HepG2 (cell line): ENCODE data around the gene CHST3. TPM values are rescaled to one million over a fixed set of nuclear protein-coding genes. Genes with fewer than 3 reads are reported as not detected.

Source experiments
- ATAC-seq: fragments of 200-7000 bp; cut with Tn5 transposase; 3 replicates; pipeline ENCODE4 v1.9.1; 2020; ENCODE audit warnings: mild to moderate bottlenecking, moderate library complexity
- BruUV-seq: library from RNA; stranded (reverse); fragments of 400-500 nt; replicated peaks from 2 replicates; lab custom pipeline; 2021; lab: Mats Ljungman, UMichigan
- CTCF ChIA-PET: fragments of 300-600 bp; formaldehyde crosslinking; extraction: SDS; loops from one replicate; lab custom pipeline; 2021; ENCODE audit warnings: low total read pairs, inconsistent platforms, low intra/inter-chr PET ratio; lab: Yijun Ruan, JAX
- POLR2A ChIA-PET: fragments of 350-600 bp; sonication (Branson Sonifier 250); formaldehyde crosslinking; loops from one replicate; lab custom pipeline; 2020; ENCODE audit warnings: antibody characterized with exemption, inconsistent platforms; lab: Yijun Ruan, JAX
- DNase-seq: peaks from one replicate; pipeline ENCODE4 v3.0.0-alpha.2; 2015; ENCODE audit warnings: low spot score
- FAIRE-seq: peaks from 3 replicates; lab custom pipeline; 2011; peaks lifted over from hg19 to GRCh38; lab: Jason Lieb, UNC
- H2AFZ ChIP-seq: one replicate; pipeline ENCODE4 v1.6.1; 2011; ENCODE audit warnings: low read length, inconsistent platforms
- H3K27ac ChIP-seq: fragments of 300-600 bp; 3 replicates; pipeline ENCODE4 v1.8.0; 2011; ENCODE audit warnings: mixed run types, mild to moderate bottlenecking, mixed read lengths, low read length, inconsistent platforms; ENCODE audit not compliant: insufficient read depth; ENCODE audit errors: extremely low read length
- H3K27me3 ChIP-seq, 2 experiments: fragments of 200-600 bp in 1 of 2; 2 replicates in 1 of 2; 3 replicates in 1 of 2; pipeline versions ENCODE4 v1.6.0 to v1.8.0; 2011; ENCODE audit warnings: low read length in 2 of 2, mild to moderate bottlenecking in 2 of 2, moderate library complexity in 2 of 2, inconsistent platforms in 1 of 2; ENCODE audit not compliant: insufficient read depth in 2 of 2, control insufficient read depth in 1 of 2
- H3K36me3 ChIP-seq, 2 experiments: fragments of 200-600 bp in 1 of 2; replicated peaks in 1 of 2; 2 replicates in 1 of 2; 3 replicates in 1 of 2; pipeline versions ENCODE4 v1.5.1 to v1.8.0; 2011; ENCODE audit warnings: low read length in 2 of 2, inconsistent platforms in 1 of 2; ENCODE audit not compliant: insufficient read depth in 2 of 2, control insufficient read depth in 1 of 2
- H3K4me1 ChIP-seq: 2 replicates; pipeline ENCODE4 v1.5.1; 2012; ENCODE audit warnings: low read length, inconsistent platforms; ENCODE audit not compliant: insufficient read depth
- H3K4me2 ChIP-seq: 2 replicates; pipeline ENCODE4 v1.6.0; 2011; ENCODE audit warnings: low read depth, low read length, inconsistent platforms
- H3K4me3 ChIP-seq, 3 experiments: fragments of 200-600 bp in 1 of 3; sonication (generic), shearing (Covaris generic) in 1 of 3; replicated peaks in 1 of 3; 2 replicates each; pipeline ENCODE4 v1.5.1; 2011 to 2016; ENCODE audit warnings: low read length in 3 of 3, inconsistent platforms in 2 of 3, low read depth in 2 of 3, mild to moderate bottlenecking in 2 of 3, control low read depth in 1 of 3, mixed read lengths in 1 of 3; ENCODE audit not compliant: insufficient read depth in 1 of 3
- H3K79me2 ChIP-seq: one replicate; pipeline ENCODE4 v1.6.1; 2011; ENCODE audit warnings: low read length, inconsistent platforms; ENCODE audit not compliant: insufficient read depth
- H3K9ac ChIP-seq: 2 replicates; pipeline ENCODE4 v1.6.0; 2011; ENCODE audit warnings: mild to moderate bottlenecking, low read depth, low read length, inconsistent platforms; ENCODE audit not compliant: insufficient read depth
- H3K9me3 ChIP-seq: 2 replicates; pipeline ENCODE4 v1.5.1; 2012; ENCODE audit warnings: mild to moderate bottlenecking, low read length
- H4K20me1 ChIP-seq: 2 replicates; pipeline ENCODE4 v1.6.0; 2011; ENCODE audit warnings: inconsistent platforms, mild to moderate bottlenecking, low read length, moderate library complexity; ENCODE audit not compliant: insufficient read depth
- POLR2AphosphoS2 ChIP-seq: IDR thresholded peaks from 2 replicates; pipeline ENCODE4 v1.6.1; 2011; ENCODE audit warnings: low read depth, low read length, improper control_type of control experiment
- SKI ChIP-seq: fragments of 450-650 bp; IDR thresholded peaks from one replicate; pipeline ENCODE4 v1.6.1; 2018; ENCODE audit warnings: mild to moderate bottlenecking; ENCODE audit not compliant: partially characterized antibody
- ZNF430 ChIP-seq: sonication (generic); formaldehyde crosslinking; IDR thresholded peaks from 2 replicates; pipeline ENCODE4 v1.9.0; 2021; ENCODE audit warnings: mild to moderate bottlenecking, missing genetic modification reagents
- ZNF629 ChIP-seq: sonication (generic); formaldehyde crosslinking; conservative IDR thresholded peaks from 2 replicates; pipeline ENCODE4 v1.5.0; 2020; ENCODE audit warnings: missing genetic modification reagents
- ZNF644 ChIP-seq: IDR thresholded peaks from 2 replicates; pipeline ENCODE4 v1.6.1; 2016; ENCODE audit warnings: low read depth
- WGBS: methylation state at CpG from one replicate; pipeline ENCODE4 v1.1.6; 2017; ENCODE audit warnings: low lambda C conversion rate; 5-methylcytosine and 5-hydroxymethylcytosine counted together
- in situ Hi-C: cut with HindIII; loops from 2 replicates; pipeline ENCODE4 v1.10.0; 2017; ENCODE audit warnings: low pct_unique_long_range_greater_than_20kb; ENCODE audit not compliant: extremely low pct_ligation_motif_present
- intact Hi-C: fragments of 100-400 bp; cut with micrococcal nuclease; formaldehyde crosslinking; loops from one replicate; pipeline ENCODE4 v1.10.0; 2022; ENCODE audit not compliant: unreplicated experiment
- polyA plus RNA-seq, 8 experiments: library from polyadenylated mRNA; depleted of rRNA in 3 of 8; stranded (reverse) in 7 of 8; unstranded in 1 of 8; fragments of >200 nt; fragmentation: Illumina TruSeq in 4 of 8; extraction: Trizol in 4 of 8; gene quantifications; 2 replicates each; pipeline versions ENCODE4 v1.2.1 to v1.2.3, GENCODE V29; 2011 to 2016; ENCODE audit warnings: low read depth in 4 of 8, missing spikeins in 1 of 8, mixed read lengths in 1 of 8; ENCODE audit not compliant: insufficient read depth in 1 of 8
- total RNA-seq, 5 experiments: library from RNA; depleted of rRNA; stranded (reverse); fragments of >200 nt; fragmentation: Illumina TruSeq; extraction: Trizol; gene quantifications; 2 replicates each; pipeline ENCODE4 v1.2.3, GENCODE V29; 2016; ENCODE audit warnings: low read depth in 1 of 5
- TF ChIP-seq, protein P1 (sequence below): sonication (generic); formaldehyde crosslinking; IDR thresholded peaks from 2 replicates; pipeline ENCODE4 v1.4.0; 2020; ENCODE audit warnings: mild to moderate bottlenecking, missing genetic modification reagents
- TF ChIP-seq, protein P2 (sequence below): sonication (generic); formaldehyde crosslinking; IDR thresholded peaks from 2 replicates; pipeline ENCODE4 v1.8.0; 2022; ENCODE audit warnings: missing genetic modification reagents, mild to moderate bottlenecking, inconsistent platforms, borderline replicate concordance
- TF ChIP-seq, protein P3 (sequence below): IDR thresholded peaks from 2 replicates; pipeline ENCODE4 v1.6.1; 2018; ENCODE audit warnings: missing genetic modification reagents
- TF ChIP-seq, protein P4 (sequence below): sonication (generic); formaldehyde crosslinking; IDR thresholded peaks from 2 replicates; pipeline ENCODE4 v1.4.0; 2020; ENCODE audit warnings: missing genetic modification reagents
- TF ChIP-seq, protein P5 (sequence below): sonication (generic); formaldehyde crosslinking; IDR thresholded peaks from 2 replicates; pipeline ENCODE4 v1.8.0; 2022; ENCODE audit warnings: low read depth, missing genetic modification reagents
- TF ChIP-seq, protein P6 (sequence below), 2 experiments: sonication (generic) in 1 of 2; formaldehyde crosslinking in 1 of 2; IDR thresholded peaks; 2 replicates each; pipeline versions ENCODE4 v1.4.0 to v1.6.1; 2018 to 2020; ENCODE audit warnings: missing genetic modification reagents in 2 of 2, borderline replicate concordance in 1 of 2, low read depth in 1 of 2, mild to moderate bottlenecking in 1 of 2, missing biosample characterization in 1 of 2

Gene CHST3
- total and polyA plus RNA-seq, 2 of the 13 experiments (the other 11 are each of a cell fraction or from before 2014, with no cell fraction given), result 7.2 to 18.7 TPM

DNA sequence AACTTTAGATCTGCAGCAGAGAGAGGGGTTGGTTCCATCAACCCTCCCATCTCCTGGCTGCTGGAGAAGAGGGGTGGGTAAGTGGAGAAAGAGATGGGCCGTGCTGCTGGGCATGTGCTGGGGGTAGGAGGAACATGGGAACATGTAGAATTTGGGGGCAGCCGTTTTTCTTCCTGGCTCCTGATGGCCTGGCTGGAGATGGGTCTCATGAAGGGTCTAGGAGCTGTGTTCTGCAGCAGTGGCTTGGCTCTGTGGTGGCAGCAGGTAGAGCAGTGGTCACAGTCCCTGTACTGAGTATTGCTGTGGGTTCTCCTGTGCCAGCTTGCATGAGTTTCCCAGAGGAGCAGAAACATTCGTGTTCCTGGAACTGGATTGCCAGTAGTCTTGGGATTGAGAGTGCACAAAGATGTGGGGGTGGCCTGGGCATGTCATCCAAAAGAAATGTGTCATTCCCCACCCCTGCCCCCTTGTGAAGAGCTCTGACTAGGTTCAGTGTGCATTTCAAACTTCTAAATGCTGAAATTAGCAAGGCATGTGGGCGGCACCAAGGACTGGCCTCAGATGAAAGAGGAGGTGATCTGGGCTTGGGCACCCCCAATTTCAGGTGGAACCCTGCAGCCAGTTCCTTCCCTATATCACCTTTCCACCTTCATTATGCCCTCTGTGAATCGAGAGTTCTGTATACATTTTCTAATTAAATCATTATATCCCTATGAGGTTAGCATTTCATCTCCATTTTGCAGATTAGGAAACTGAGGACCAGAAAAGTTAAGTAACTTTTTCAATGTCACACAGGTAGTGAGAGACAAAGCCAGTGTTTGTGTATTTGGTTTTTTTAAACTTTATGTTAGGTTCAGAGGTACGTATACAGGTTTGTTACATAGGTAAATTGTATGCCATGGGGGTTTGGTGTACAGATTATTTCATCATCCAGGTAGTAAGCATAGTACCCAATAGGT is 2.1 kb downstream of the CHST3 start:
- no peaks in the 10 kb centered on the region; the same call in 1 of the 2 replicates for H4K20me1 ChIP-seq
- in situ Hi-C loops (loop anchor here (5.0 to 10.0 kb wide), 2 partner anchors 81 to 368 kb away; no protein-coding TSS in a partner anchor), intact Hi-C loops (no loop called here)
- DNase-seq (no peak), ATAC-seq (no peak), FAIRE-seq (peak; percentile 44)
- peak overlapping the region; percentile 85 for H3K9ac ChIP-seq
- peak overlapping the region; percentile 96 for H3K4me2 ChIP-seq
- H3K9me3 ChIP-seq, result no peaks in the 10 kb centered on the region
- BruUV-seq, result TSS peak; percentile 29
- H3K4me1 ChIP-seq, result peaks cover 73% of the 10 kb centered on the region
- peak overlapping the region; percentile 78 to 95 (median 89) for H3K4me3 ChIP-seq
- H2AFZ ChIP-seq, result no peak overlapping the region
- whole genome bisulfite sequencing, result 66% methylated on average over 5 of the region's 6 CpGs
- peaks cover under 1 to 8% of the 10 kb centered on the region in 2 experiments; a peak in 3 of 5 replicates for H3K36me3 ChIP-seq
- ChIA-PET CTCF (no interaction called here), POLR2A (interaction anchor here (0.6 to 1.7 kb wide), 3 partner anchors 10 to 354 kb away, joined by 3 to 7 read pairs (median 5); no protein-coding TSS in a partner anchor)
- peaks cover 69% of the 10 kb centered on the region for H3K79me2 ChIP-seq
- peaks cover 0 to 4% of the 10 kb centered on the region in 2 experiments; a peak in 1 of 5 replicates for H3K27me3 ChIP-seq
- H3K27ac ChIP-seq, result peak overlapping the region; percentile 86
- no peak for TF ChIP-seq ZNF644 (CRISPR knock-in tag)
- TF ChIP-seq, protein P1, sequence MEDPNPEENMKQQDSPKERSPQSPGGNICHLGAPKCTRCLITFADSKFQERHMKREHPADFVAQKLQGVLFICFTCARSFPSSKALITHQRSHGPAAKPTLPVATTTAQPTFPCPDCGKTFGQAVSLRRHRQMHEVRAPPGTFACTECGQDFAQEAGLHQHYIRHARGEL (CRISPR knock-in tag), result no peak
- TF ChIP-seq, protein P2, sequence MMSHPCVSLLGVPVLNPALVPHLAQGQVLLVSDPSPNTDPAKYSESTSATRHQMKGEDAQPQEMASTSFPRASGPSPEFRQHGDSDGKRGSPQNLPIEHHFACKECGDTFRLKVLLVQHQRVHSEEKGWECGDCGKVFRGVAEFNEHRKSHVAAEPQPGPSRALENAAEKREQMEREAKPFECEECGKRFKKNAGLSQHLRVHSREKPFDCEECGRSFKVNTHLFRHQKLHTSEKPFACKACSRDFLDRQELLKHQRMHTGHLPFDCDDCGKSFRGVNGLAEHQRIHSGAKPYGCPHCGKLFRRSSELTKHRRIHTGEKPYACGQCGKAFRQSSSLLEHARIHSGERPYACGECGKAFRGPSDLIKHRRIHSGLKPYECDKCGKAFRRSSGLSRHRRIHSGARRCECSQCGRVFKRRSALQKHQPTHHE (CRISPR knock-in tag), result no peak
- TF ChIP-seq POLR2AphosphoS2, result no peak
- TF ChIP-seq, protein P3, sequence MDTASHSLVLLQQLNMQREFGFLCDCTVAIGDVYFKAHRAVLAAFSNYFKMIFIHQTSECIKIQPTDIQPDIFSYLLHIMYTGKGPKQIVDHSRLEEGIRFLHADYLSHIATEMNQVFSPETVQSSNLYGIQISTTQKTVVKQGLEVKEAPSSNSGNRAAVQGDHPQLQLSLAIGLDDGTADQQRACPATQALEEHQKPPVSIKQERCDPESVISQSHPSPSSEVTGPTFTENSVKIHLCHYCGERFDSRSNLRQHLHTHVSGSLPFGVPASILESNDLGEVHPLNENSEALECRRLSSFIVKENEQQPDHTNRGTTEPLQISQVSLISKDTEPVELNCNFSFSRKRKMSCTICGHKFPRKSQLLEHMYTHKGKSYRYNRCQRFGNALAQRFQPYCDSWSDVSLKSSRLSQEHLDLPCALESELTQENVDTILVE (CRISPR knock-in tag), result no peak
- TF ChIP-seq ZNF629, result peak; percentile 65
- TF ChIP-seq, protein P4, sequence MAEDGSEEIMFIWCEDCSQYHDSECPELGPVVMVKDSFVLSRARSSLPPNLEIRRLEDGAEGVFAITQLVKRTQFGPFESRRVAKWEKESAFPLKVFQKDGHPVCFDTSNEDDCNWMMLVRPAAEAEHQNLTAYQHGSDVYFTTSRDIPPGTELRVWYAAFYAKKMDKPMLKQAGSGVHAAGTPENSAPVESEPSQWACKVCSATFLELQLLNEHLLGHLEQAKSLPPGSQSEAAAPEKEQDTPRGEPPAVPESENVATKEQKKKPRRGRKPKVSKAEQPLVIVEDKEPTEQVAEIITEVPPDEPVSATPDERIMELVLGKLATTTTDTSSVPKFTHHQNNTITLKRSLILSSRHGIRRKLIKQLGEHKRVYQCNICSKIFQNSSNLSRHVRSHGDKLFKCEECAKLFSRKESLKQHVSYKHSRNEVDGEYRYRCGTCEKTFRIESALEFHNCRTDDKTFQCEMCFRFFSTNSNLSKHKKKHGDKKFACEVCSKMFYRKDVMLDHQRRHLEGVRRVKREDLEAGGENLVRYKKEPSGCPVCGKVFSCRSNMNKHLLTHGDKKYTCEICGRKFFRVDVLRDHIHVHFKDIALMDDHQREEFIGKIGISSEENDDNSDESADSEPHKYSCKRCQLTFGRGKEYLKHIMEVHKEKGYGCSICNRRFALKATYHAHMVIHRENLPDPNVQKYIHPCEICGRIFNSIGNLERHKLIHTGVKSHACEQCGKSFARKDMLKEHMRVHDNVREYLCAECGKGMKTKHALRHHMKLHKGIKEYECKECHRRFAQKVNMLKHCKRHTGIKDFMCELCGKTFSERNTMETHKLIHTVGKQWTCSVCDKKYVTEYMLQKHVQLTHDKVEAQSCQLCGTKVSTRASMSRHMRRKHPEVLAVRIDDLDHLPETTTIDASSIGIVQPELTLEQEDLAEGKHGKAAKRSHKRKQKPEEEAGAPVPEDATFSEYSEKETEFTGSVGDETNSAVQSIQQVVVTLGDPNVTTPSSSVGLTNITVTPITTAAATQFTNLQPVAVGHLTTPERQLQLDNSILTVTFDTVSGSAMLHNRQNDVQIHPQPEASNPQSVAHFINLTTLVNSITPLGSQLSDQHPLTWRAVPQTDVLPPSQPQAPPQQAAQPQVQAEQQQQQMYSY (CRISPR knock-in tag), result peak; percentile 69; the same call in 1 of the 2 replicates
- TF ChIP-seq SKI, result no peak
- TF ChIP-seq ZNF430 (CRISPR knock-in tag), result no peak
- TF ChIP-seq, protein P5, sequence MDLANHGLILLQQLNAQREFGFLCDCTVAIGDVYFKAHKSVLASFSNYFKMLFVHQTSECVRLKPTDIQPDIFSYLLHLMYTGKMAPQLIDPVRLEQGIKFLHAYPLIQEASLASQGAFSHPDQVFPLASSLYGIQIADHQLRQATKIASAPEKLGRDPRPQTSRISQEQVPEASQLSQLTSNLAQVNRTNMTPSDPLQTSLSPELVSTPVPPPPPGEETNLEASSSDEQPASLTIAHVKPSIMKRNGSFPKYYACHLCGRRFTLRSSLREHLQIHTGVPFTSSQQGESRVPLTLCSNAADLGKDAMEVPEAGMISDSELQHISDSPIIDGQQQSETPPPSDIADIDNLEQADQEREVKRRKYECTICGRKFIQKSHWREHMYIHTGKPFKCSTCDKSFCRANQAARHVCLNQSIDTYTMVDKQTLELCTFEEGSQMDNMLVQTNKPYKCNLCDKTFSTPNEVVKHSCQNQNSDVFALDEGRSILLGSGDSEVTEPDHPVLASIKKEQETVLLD (CRISPR knock-in tag), result no peak
- TF ChIP-seq, protein P6, sequence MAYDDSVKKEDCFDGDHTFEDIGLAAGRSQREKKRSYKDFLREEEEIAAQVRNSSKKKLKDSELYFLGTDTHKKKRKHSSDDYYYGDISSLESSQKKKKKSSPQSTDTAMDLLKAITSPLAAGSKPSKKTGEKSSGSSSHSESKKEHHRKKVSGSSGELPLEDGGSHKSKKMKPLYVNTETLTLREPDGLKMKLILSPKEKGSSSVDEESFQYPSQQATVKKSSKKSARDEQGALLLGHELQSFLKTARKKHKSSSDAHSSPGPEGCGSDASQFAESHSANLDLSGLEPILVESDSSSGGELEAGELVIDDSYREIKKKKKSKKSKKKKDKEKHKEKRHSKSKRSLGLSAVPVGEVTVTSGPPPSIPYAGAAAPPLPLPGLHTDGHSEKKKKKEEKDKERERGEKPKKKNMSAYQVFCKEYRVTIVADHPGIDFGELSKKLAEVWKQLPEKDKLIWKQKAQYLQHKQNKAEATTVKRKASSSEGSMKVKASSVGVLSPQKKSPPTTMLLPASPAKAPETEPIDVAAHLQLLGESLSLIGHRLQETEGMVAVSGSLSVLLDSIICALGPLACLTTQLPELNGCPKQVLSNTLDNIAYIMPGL (CRISPR knock-in tag; IDR thresholded peaks at IDR 0.05; ENCODE audit: borderline replicate concordance in 1 of 2, low read depth in 1 of 2), result no peak
